Stimulated activated CD4-positive, alpha-beta T cell treated with anti-CD3 and anti-CD28 coated beads, Interleukin-15, amount 100 ng/mL, for 48 hours (primary cell): Measurements from ENCODE around the gene FAM83E.
"Not testable (repeated sequence)": the region's sequence is repeated elsewhere in the genome, so short reads cannot be mapped to it uniquely, and the experiment has no call there.

Source experiments
- DNase-seq, 2 donors: peaks; one replicate each; pipeline ENCODE4 v3.0.0-alpha.2; 2020; ENCODE audit warnings: low read depth in 2 of 2

The FAM83E gene

DNA sequence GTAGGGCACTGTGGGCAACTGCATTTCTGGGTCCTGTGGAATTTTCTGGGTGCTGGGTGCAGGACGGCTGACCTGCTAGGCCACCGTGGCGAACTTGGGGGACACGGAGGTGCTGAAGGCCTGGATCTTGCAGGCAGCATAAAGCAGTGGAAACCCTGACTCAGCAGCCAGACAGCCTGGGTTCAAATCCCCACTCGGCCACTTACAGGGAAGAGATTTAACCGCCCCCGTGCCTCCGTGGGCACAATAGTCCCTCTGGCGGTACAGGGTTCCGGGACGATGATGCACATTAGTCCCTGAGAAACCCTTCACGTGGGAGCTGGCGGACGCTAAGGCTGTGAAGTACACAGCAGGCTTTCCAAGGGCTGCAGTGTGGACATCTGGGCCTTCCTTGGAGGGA is 3.0 kb downstream of the FAM83E start:
- DNase-seq = no peak

GRCh38 chr19:48609571-48610108 is 5.2 kb downstream of the FAM83E start:
- DNase-seq = no peak

- DNase-seq = no peak
Measured at GRCh38 chr19:48608798-48609263, 6.0 kb downstream of the FAM83E start.

GRCh38 chr19:48607359-48607755 is 7.5 kb downstream of the FAM83E start:
- no peak for DNase-seq

DNA sequence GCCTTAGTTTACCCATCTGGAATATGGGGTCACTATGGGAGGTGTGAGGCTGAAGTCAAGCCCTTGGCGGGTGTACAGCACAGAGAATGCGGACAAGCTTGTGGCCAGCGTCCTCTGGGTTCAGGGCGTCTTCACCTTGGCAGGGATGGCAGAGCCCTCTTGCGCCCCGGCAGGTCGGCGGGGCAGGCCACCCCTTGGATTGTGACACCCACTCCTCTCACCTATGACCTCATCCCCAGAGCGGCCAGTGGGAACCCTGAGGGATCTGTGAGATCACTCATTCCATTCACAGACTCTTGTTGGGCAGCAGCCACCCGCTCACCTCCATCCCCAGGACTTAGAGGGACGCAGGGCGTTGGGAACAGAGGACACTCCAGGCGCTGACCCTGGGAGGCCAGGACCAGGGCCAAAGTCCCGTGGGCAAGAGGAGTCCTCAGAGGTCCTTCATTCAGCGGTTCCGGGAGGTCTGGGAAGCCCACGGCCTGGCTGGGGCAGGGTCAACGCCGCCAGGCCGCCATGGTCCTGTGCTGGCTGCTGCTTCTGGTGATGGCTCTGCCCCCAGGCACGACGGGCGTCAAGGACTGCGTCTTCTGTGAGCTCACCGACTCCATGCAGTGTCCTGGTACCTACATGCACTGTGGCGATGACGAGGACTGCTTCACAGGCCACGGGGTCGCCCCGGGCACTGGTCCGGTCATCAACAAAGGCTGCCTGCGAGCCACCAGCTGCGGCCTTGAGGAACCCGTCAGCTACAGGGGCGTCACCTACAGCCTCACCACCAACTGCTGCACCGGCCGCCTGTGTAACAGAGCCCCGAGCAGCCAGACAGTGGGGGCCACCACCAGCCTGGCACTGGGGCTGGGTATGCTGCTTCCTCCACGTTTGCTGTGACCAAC is 8.2 kb downstream of the FAM83E start, which contains the start of gene SPACA4:
Gene SPACA4 (plus strand): TSS at position 280 of the 896 bp plus-strand sequence. CDS start 237 bp downstream, at position 517.
- DNase-seq = no peak

- no peak for DNase-seq
Measured at GRCh38 chr19:48603850-48604249, 11.0 kb downstream of the FAM83E start.

- DNase-seq = no peak
Measured at GRCh38 chr19:48603449-48603848, 11.4 kb downstream of the FAM83E start.

DNA sequence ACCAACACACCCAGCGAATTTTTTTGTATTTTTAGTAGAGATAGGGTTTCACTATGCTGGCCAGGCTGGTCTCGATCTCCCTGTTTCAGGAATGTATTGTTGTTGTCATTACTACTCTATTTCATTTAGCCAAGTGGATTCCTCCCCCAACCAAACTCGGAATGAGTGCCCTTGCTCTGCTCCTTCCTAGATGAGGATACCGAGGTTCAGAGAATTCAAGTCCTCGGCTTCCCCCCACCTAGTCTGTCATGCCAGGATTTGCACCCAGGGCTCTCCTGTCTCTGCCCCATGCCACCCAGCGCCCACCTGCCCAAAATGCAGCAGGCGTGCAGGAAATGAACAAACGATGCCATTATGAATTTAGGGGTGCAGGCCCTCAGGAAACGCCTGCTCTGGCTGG is 11.9 kb downstream of the FAM83E start:
- no peak for DNase-seq

- no peak for DNase-seq
Measured at GRCh38 chr19:48600679-48601417, 14.0 kb downstream of the FAM83E start.

GRCh38 chr19:48598996-48599700 is 15.7 kb downstream of the FAM83E start:
- no peak for DNase-seq

GRCh38 chr19:48596679-48597465 is 18.0 kb downstream of the FAM83E start:
- DNase-seq = no peak

DNA sequence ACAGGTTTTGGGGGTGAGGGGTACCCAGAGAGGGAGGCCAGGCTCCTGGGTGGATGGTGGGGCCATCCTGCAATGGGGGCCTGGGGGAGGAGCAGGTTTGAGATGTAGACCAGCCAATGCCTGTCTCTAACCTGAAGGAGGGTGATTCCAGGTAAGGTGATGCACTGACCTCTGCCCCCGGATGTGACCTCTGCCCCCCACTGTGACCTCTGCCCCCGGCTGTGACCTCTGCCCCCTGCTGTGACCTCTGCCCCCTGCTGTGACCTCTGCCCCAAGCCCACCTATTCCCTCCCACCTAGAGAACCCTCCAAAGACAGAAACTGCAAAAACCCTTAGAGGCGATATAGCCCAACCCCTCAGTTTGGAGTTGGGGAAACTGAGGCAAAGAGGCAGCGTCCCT is 18.6 kb downstream of the FAM83E start:
- no peak for DNase-seq

- no peak for DNase-seq
Measured at GRCh38 chr19:48595833-48596232, 19.0 kb downstream of the FAM83E start.

DNA sequence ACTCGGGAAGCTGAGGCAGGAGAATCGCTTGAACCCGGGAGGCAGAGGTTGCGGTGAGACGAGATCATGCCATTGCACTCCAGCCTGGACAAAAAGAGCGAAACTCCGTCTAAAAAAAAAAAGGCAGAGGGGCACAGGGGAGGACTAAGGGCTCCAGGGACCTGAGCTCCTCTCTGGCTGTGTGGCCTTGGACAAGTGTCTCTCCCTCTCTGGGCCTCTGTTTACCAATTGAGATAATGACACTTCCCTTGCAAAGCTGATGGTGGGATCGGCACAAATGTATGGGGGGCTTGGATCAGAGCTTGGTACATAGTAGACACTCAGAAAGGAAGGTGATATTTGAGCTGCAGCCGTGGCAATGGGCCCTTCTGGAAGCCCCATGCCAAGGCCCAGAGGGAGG is 19.7 kb downstream of the FAM83E start:
- no peak for DNase-seq

GRCh38 chr19:48591021-48591420 is 23.9 kb downstream of the FAM83E start:
- no peak for DNase-seq

- peak; percentile 67 to 84 for DNase-seq
Measured at GRCh38 chr19:48588670-48589401, 26.0 kb downstream of the FAM83E start.

DNA sequence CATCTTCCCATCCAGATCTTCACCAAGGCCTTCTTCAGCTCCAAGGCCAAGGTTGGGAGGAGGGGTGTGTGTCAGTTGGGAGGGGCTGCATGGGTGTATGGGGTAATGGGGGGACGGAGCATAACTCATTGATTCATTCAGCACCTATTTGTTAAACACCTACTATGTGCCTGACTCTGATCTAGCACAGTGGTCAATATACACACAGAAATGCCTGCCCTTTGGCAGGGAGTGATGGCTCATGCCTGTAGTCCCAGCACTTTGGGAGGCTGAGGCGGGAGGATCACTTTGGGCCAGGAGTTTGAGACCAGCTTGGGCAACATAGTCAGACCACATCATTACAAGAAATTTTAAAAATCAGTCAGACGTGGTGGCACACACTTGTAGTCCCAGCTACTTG is 27.5 kb downstream of the FAM83E start:
- DNase-seq = no peak

GRCh38 chr19:48582168-48582567 is 32.7 kb downstream of the FAM83E start:
- DNase-seq = no peak

DNA sequence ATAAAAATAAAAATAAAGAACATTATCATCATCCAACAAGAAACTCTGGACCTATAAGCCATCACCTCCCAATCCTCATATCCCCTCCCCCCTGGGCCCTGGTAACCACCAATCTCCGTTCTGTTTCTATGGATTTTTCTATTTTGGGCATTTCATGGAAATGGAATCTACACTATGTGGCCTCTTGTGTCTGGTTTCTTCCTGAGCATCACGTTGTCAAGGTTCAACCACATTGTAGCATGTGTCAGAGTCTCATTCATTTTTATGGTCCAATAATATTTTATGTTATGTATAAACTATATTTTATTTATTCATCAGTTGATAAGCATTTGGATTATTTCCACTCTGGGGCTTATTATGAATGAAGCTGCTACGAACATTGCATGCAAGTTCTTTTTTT is 36.0 kb downstream of the FAM83E start:
- no peak for DNase-seq

DNA sequence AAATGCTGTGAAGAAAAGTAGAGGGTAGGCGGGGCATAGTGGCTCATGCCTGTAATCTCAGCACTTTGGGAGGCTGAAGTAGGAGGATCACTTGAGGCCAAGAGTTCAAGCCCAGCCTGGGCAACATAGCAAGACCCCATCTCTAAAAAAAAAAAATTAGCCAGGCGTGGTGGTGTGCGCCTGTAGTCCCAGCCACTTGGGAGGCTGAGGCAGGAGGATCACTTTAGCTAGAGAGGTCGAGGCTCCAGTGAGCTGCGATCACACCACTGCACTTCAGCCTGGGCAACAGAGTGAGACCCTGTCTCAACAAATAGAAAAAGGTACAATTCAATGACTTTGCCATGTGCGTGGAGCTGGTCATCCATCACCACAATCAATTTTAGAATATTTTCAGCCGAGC is 37.0 kb downstream of the FAM83E start:
- DNase-seq = not testable (repeated sequence)
